GM12874 (cell line): ENCODE measurements around the gene ARHGAP27.

Source experiments
- TF ChIP-seq, protein P1 (sequence below): IDR thresholded peaks from 2 replicates; pipeline ENCODE4 v1.5.1; 2011; ENCODE audit warnings: low read depth, mild to moderate bottlenecking, control low read depth, low read length, moderate library complexity; ENCODE audit not compliant: insufficient read depth

Gene ARHGAP27

DNA sequence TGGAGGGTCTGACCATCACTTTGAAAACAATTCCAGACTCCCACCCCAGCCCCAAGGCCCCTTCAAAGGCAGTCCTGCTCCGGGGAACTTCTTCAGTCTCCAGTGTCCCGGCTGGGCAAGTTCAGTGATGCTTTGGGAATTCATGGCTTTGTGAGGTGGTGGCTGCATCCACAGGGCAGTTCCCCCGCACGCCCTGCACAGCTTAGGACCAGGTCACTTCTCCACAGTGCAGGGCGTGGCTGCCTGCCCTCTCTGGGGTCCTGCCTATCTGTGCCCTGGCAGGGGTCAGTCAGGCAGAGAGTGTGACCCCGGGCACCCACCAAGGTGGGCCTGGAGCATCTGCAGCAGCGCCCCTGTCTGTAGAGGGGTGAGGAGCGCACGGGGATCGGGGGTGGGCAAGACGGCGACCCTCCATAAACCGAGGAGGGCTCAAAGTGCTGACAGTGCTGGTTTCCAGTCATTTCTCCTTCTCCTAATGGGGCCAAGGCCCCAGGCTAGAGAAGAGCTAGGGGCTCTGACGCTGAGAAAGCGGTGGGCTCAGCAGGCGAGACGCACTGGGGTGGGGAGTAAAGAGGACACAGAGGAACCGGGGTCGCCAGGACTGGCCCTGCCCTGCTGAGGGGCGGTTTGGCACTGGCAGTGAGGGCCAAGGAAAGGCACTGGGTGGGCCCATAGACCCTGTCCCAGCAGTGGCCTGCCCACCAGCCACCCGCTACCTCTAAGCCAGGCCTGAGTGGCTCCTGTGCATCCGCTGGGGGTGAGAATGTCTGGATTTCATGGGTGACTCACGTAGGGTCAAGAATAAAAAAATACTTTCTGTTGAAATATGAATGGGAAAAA, 4.2 kb upstream of the ARHGAP27 start:
- TF ChIP-seq, protein P1, sequence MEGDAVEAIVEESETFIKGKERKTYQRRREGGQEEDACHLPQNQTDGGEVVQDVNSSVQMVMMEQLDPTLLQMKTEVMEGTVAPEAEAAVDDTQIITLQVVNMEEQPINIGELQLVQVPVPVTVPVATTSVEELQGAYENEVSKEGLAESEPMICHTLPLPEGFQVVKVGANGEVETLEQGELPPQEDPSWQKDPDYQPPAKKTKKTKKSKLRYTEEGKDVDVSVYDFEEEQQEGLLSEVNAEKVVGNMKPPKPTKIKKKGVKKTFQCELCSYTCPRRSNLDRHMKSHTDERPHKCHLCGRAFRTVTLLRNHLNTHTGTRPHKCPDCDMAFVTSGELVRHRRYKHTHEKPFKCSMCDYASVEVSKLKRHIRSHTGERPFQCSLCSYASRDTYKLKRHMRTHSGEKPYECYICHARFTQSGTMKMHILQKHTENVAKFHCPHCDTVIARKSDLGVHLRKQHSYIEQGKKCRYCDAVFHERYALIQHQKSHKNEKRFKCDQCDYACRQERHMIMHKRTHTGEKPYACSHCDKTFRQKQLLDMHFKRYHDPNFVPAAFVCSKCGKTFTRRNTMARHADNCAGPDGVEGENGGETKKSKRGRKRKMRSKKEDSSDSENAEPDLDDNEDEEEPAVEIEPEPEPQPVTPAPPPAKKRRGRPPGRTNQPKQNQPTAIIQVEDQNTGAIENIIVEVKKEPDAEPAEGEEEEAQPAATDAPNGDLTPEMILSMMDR, result no peak

- TF ChIP-seq, protein P1, result no peak
Measured at GRCh38 chr17:45436161-45436560, 3.5 kb upstream of the ARHGAP27 start.

- TF ChIP-seq, protein P1, result no peak
Measured at GRCh38 chr17:45435481-45435880, 2.8 kb upstream of the ARHGAP27 start.

DNA sequence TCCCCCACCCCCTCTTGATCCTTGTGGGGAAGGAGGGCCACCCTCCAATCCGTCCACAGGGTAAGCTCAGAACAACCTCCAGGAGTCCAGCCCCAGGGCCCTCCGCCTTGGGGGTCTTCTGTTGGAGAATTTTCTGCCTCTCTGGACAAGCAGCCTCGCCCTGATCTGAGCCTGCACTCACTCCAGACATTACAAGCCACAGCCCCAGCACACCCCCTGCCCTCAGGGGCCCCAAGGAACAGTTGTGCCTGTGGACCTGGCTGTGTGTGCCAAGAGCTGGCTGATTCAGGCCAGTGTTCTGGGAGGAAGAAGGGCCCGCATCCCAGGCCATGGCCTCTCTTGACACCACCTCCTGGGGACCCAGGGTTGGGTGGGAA, 477 bp upstream of the ARHGAP27 start:
- TF ChIP-seq, protein P1, result no peak

GRCh38 chr17:45431531-45432404, 902 bp downstream of the ARHGAP27 start:
- TF ChIP-seq, protein P1, result no peak

- TF ChIP-seq, protein P1, result no peak
Measured at GRCh38 chr17:45430738-45431530, 1.7 kb downstream of the ARHGAP27 start.
